GM23338 (cell line): ENCODE data around the gene NINJ1.

Experiments
- CREB1 ChIP-seq: fragments of 250-450 bp; sonication (Bioruptor Pico); IDR thresholded peaks from 2 replicates; pipeline ENCODE4 v1.5.0; 2020; ENCODE audit warnings: low read depth, mild to moderate bottlenecking, moderate library complexity
- CTCF ChIP-seq, 2 experiments: fragments of 200-600 bp in 1 of 2; sonication (generic) in 1 of 2; conservative IDR thresholded peaks; 2 replicates each; pipeline versions ENCODE4 v1.5.1 to v1.6.1; 2016 to 2017; ENCODE audit warnings: antibody characterized with exemption in 2 of 2, low read depth in 2 of 2, mild to moderate bottlenecking in 2 of 2, moderate library complexity in 1 of 2
- ETS1 ChIP-seq: IDR thresholded peaks from 2 replicates; pipeline ENCODE4 v1.6.1; 2016; ENCODE audit warnings: antibody characterized with exemption
- EZH2 ChIP-seq: fragments of 200-600 bp; sonication (generic); IDR thresholded peaks from one replicate; pipeline ENCODE4 v1.8.0; 2017; ENCODE audit warnings: antibody characterized with exemption, mild to moderate bottlenecking, low read depth; ENCODE audit not compliant: unreplicated experiment
- EZH2phosphoT487 ChIP-seq: fragments of 200-600 bp; sonication (generic); IDR thresholded peaks from one replicate; pipeline ENCODE4 v1.8.1; 2018; ENCODE audit warnings: antibody characterized with exemption; ENCODE audit not compliant: unreplicated experiment
- JUNB ChIP-seq: IDR thresholded peaks from one replicate; pipeline ENCODE4 v1.6.1; 2016; ENCODE audit warnings: antibody characterized with exemption; ENCODE audit not compliant: unreplicated experiment
- NANOG ChIP-seq: IDR thresholded peaks from 2 replicates; pipeline ENCODE4 v1.6.1; 2016; ENCODE audit warnings: antibody characterized with exemption, borderline replicate concordance
- POLR2AphosphoS5 ChIP-seq: IDR thresholded peaks from 2 replicates; pipeline ENCODE4 v1.6.1; 2016; ENCODE audit warnings: antibody characterized with exemption, low read depth
- REST ChIP-seq: IDR thresholded peaks from one replicate; pipeline ENCODE4 v1.6.1; 2018; ENCODE audit warnings: antibody characterized with exemption; ENCODE audit not compliant: unreplicated experiment
- STAT1 ChIP-seq: IDR thresholded peaks from one replicate; pipeline ENCODE4 v1.6.1; 2016; ENCODE audit warnings: antibody characterized with exemption; ENCODE audit not compliant: unreplicated experiment
- ZNF331 ChIP-seq: fragments of 250-450 bp; sonication (Bioruptor Pico); IDR thresholded peaks from 2 replicates; pipeline ENCODE4 v1.5.0; 2020; ENCODE audit warnings: low read depth, mild to moderate bottlenecking, moderate library complexity
- ZNF462 ChIP-seq: fragments of 250-450 bp; sonication (Bioruptor Pico); IDR thresholded peaks from 2 replicates; pipeline ENCODE4 v1.5.0; 2020; ENCODE audit warnings: mild to moderate bottlenecking, moderate library complexity

GRCh38 chr9:93128715-93129224 is 5.3 kb downstream of the NINJ1 start:
- TF ChIP-seq CTCF (conservative IDR thresholded peaks at IDR 0.05; ENCODE audit: low read depth in 2 of 2), result no peak
- no peak for TF ChIP-seq POLR2AphosphoS5
- no peak for TF ChIP-seq REST
- no peak for TF ChIP-seq ZNF331 (CRISPR knock-in tag)
- no peak for TF ChIP-seq EZH2
- TF ChIP-seq NANOG, result no peak
- no peak for TF ChIP-seq ETS1
- no peak for TF ChIP-seq STAT1
- no peak for TF ChIP-seq JUNB
- no peak for TF ChIP-seq EZH2phosphoT487
- no peak for TF ChIP-seq CREB1 (CRISPR knock-in tag)
- TF ChIP-seq ZNF462 (CRISPR knock-in tag), result no peak
